Esophagus squamous epithelium (tissue), 5 donors: Measurements from ENCODE around the gene DENND1A. TPM values are rescaled to one million over a fixed set of nuclear protein-coding genes. Genes with fewer than 3 reads are reported as not detected.

Experiments used
- DNase-seq: peaks from one replicate; lab custom pipeline; 2025; lab: John Stamatoyannopoulos, UW
- H3K27ac ChIP-seq, 4 donors: fragments of 200-600 bp; sonication (generic); one replicate each; pipeline ENCODE4 v1.5.1; 2016 to 2019; ENCODE audit warnings: mild to moderate bottlenecking in 1 of 4
- H3K27me3 ChIP-seq, 4 donors: fragments of 200-600 bp; sonication (generic); 1 replicate in 3 of 4; 2 replicates in 1 of 4; pipeline versions ENCODE4 v1.5.1 to v1.6.0; 2017 to 2021; ENCODE audit warnings: antibody characterized with exemption in 1 of 4
- H3K36me3 ChIP-seq, 3 donors: fragments of 200-600 bp; sonication (generic); one replicate each; pipeline ENCODE4 v1.5.1; 2016 to 2019
- H3K4me1 ChIP-seq, 3 donors: fragments of 200-600 bp; sonication (generic); one replicate each; pipeline ENCODE4 v1.5.1; 2017 to 2019
- H3K4me3 ChIP-seq, 4 donors: fragments of 200-600 bp; sonication (generic); 1 replicate in 3 of 4; 2 replicates in 1 of 4; pipeline ENCODE4 v1.5.1; 2016 to 2019; ENCODE audit warnings: mild to moderate bottlenecking in 2 of 4, moderate library complexity in 1 of 4
- H3K9me3 ChIP-seq, 3 donors: fragments of 200-600 bp; sonication (generic); one replicate each; pipeline ENCODE4 v1.5.1; 2016 to 2019
- CTCF ChIP-seq, 6 experiments: fragments of 450-650 bp in 4 of 6; fragments of 200-600 bp in 2 of 6; sonication (generic) in 2 of 6; IDR thresholded peaks; one replicate each; pipeline ENCODE4 v1.5.1; 2016 to 2019; ENCODE audit warnings: antibody characterized with exemption in 6 of 6, mild to moderate bottlenecking in 4 of 6, moderate library complexity in 4 of 6
- POLR2A ChIP-seq, 4 donors: fragments of 450-650 bp; IDR thresholded peaks; one replicate each; pipeline ENCODE4 v1.6.1; 2017; ENCODE audit warnings: antibody characterized with exemption in 4 of 4, mild to moderate bottlenecking in 4 of 4, moderate library complexity in 3 of 4
- WGBS, 2 donors: methylation state at CpG; one replicate each; pipeline ENCODE4 v1.1.5; 2018; 5-methylcytosine and 5-hydroxymethylcytosine counted together
- intact Hi-C: fragments of 100-400 bp; cut with DNase I; formaldehyde crosslinking; loops from one replicate; pipeline ENCODE4 v1.15.0; 2022
- total RNA-seq, 4 donors: library from RNA; depleted of rRNA; stranded (reverse); fragments of >200 nt; gene quantifications; one replicate each; pipeline ENCODE4 v1.1.0, GENCODE V29; 2016
- donor health status: DM: yes; HTN: yes; CAD: no.

DENND1A gene
- total RNA-seq, 4 donors from 2014 or later = 5.3 to 16.0 (median 12.9) TPM

DNA sequence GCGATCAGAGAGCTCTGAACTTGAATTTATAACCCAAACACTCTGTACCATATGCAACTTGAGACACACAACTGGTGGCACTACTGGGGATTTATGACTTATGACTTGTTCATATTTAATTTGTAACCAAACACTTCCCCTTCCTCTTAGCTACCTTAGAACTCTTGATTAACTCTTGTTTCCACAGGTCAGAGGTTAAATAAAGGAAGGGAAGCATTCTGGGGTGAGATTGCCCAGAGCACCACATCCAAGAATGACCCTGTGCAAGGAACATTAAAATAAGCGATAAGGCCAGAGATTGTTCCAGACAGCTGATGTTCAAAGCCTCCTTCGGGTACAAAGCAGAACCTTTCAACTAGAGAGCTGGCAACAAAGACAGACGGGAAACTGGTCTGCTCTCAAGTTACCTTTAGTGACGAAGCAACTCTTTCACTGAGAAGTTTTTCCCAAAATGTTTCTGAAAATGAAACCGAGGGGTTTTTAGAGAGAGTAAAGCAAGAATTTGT lies 242.6 kb downstream of the DENND1A start:
- H3K27ac ChIP-seq = peak overlapping the region in 3 of 4 donors; percentile 0 to 45 (median 6)
- WGBS, 2 donors = 52 to 56% methylated on average over 6 of the region's 6 CpGs
- intact Hi-C loops = no loop called here
- no peaks in the 10 kb centered on the region for H3K9me3 ChIP-seq
- H3K27me3 ChIP-seq = no peaks in the 10 kb centered on the region
- no peak for DNase-seq
- H3K4me3 ChIP-seq = no peak overlapping the region
- peak in 1 of 6 experiments; percentile 6 for TF ChIP-seq CTCF (IDR thresholded peaks at IDR 0.05)
- TF ChIP-seq POLR2A (IDR thresholded peaks at IDR 0.05) = no peak
- peaks cover 0 to 49% (median 13%) of the 10 kb centered on the region in 3 donors for H3K4me1 ChIP-seq
- no peaks in the 10 kb centered on the region for H3K36me3 ChIP-seq

GRCh38 chr9:123686829-123687192 lies 243.1 kb downstream of the DENND1A start:
- Histone ChIP-seq H3K27me3 (no peaks in the 10 kb centered on the region), H3K4me1 (peaks cover 0 to 49% (median 13%) of the 10 kb centered on the region in 3 donors), H3K36me3 (no peaks in the 10 kb centered on the region), H3K9me3 (no peaks in the 10 kb centered on the region), H3K27ac (peak overlapping the region in 2 of 4 donors; percentile 6 to 45), H3K4me3 (no peak overlapping the region)
- intact Hi-C loops = no loop called here
- DNase-seq = no peak
- WGBS, 2 donors = 50 to 59% methylated on average over 3 of the region's 3 CpGs
- TF ChIP-seq POLR2A (IDR thresholded peaks at IDR 0.05) = no peak
- no peak for TF ChIP-seq CTCF (IDR thresholded peaks at IDR 0.05)

- H3K27me3 ChIP-seq = no peaks in the 10 kb centered on the region
- intact Hi-C loops = no loop called here
- peaks cover 0 to 49% (median 13%) of the 10 kb centered on the region in 3 donors for H3K4me1 ChIP-seq
- WGBS, 2 donors = 44 to 58% methylated on average over 5 of the region's 5 CpGs
- no peak overlapping the region for H3K4me3 ChIP-seq
- no peaks in the 10 kb centered on the region for H3K9me3 ChIP-seq
- TF ChIP-seq POLR2A (IDR thresholded peaks at IDR 0.05) (no peak), CTCF (IDR thresholded peaks at IDR 0.05) (no peak)
- no peaks in the 10 kb centered on the region for H3K36me3 ChIP-seq
- DNase-seq = no peak
- peak overlapping the region in 2 of 4 donors; percentile 6 to 45 for H3K27ac ChIP-seq
These were observed 243.6 kb downstream of the DENND1A start for GRCh38 chr9:123686131-123686828.

DNA sequence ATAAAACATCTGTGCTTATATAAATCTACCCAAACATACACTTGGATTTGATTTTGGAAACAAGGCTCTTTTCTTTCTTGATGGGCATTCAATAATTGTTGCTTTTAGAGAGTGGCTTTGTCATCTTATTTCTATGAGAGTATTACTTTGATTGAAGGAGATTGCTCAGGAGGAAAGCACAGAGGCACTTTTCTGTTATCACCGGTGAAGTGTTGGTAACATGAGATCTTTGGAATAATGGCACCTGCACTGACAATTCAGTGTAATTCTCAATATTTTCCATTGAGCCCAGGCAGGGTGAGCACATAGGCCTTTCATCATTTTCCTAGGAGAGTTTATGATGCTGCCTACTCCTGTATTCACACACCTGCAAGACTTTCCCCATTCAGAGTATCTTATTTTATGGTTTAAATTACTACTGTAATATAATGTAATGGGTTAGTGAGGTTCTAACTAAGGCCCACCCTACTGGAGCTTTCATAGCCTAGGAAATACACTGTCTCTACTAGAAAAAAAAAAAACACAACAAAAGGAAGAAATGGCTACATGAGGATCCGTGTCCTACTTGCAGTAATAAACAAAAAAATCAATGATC lies 244.3 kb downstream of the DENND1A start:
- H3K36me3 ChIP-seq = no peaks in the 10 kb centered on the region
- intact Hi-C loops = no loop called here
- no peak overlapping the region for H3K4me3 ChIP-seq
- peaks cover 0 to 49% (median 13%) of the 10 kb centered on the region in 3 donors for H3K4me1 ChIP-seq
- no peaks in the 10 kb centered on the region for H3K9me3 ChIP-seq
- no peak for DNase-seq
- no peak for TF ChIP-seq CTCF (IDR thresholded peaks at IDR 0.05)
- TF ChIP-seq POLR2A (IDR thresholded peaks at IDR 0.05) = no peak
- H3K27ac ChIP-seq = no peak overlapping the region
- 90 to 96% methylated on average over 2 of the region's 2 CpGs for WGBS, 2 donors
- no peaks in the 10 kb centered on the region for H3K27me3 ChIP-seq
